GM19025 (cell line): ENCODE data around the gene FBXO17.

Experiments
- ATAC-seq: cut with Tn5 transposase; IDR thresholded peaks from one replicate; pipeline ENCODE4 v1.9.1; 2021; ENCODE audit warnings: mild to moderate bottlenecking, low read depth, moderate library complexity; ENCODE audit not compliant: unreplicated experiment

FBXO17 gene

DNA sequence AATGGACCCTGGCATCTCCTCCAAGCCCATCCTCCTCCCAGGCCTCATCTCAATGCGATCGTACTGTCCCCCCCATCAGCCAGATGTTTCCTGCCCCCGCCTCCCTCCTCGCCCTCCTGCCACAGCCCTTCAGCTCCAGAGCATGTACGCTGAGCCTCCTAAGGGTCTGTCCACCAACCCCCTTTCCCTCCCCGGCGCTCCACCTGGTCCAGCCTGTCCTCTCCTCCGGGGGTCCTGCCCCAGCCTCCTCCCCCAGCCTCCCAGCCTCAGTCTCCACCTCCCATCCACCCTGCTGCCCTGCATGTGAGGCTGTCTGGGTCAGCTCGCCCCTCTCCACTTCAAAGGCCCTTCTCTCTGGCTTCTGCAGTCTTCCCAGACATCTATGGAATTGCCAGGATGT lies 80.6 kb downstream of the FBXO17 start:
- ATAC-seq, result no peak

DNA sequence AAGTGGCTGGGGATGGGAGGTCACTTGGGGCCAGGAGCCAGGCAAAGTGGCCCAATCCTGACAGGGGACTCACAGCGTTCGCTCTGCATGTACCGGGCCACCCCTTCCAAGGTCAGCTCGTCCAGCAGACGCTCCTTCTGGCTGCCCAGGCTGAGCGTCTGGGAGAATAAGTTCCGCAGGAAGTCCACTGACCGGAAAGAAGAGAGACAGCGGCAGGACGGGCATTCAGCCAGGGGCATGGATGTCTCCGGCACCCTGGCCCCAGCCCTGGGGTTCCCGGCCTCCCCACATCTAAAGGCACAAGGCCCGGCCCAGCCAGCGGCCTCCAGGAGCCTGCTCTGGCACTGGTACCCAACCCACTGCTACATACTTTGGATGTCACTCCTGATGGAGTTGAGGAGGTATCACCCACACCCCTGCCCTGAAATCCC lies 82.2 kb downstream of the FBXO17 start:
- ATAC-seq, result no peak

DNA sequence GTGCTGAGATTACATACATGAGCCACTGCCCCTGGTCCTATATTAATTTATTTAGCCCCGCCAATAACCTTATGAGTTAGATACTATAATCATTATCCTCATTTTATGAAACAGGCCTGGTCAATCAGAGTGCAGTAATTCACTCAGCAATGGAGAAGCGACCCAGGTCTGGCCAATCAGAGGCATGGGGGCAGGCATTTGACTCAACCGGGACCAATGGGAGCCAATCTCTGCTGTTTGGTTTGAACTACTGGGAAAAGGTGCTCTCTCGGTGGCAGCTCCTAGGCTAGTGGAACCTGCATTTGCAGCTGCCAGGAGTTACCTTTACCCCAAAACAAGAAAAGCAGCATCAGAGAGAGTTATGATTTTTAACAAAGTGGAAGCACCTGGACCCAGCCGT lies 82.7 kb downstream of the FBXO17 start:
- ATAC-seq, result no peak

DNA sequence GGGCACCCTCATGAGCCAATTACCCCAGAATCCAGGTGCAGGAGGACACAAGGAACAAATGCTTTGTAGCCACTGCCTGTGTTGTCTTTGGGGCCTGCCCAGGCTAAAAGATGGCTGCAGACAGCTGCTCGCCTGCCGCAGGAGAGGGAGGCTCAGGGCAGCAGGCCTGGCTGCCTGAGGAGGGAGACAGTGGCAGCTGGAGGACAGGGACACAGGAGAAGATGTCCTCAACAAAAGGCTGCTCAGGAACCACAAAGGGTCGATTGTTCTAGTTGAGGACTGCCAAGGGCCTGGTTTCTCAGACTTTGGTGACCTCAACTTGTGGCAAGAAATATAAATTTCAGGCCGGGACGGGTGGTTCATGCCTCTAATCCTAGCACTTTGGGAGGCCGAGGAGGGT lies 83.8 kb downstream of the FBXO17 start:
- no peak for ATAC-seq
